Activated T-cell treated with anti-CD3 and anti-CD28 coated beads, Interleukin-2, amount 50 U/mL, for 48 hours (primary cell): ENCODE measurements around the gene CENPL.
"Not testable (repeated sequence)": the region's sequence is repeated elsewhere in the genome, so short reads cannot be mapped to it uniquely, and the experiment has no call there.

Experiments
- DNase-seq, 2 experiments: peaks; one replicate each; pipeline ENCODE4 v3.0.0-alpha.2; 2020

The CENPL gene

DNA sequence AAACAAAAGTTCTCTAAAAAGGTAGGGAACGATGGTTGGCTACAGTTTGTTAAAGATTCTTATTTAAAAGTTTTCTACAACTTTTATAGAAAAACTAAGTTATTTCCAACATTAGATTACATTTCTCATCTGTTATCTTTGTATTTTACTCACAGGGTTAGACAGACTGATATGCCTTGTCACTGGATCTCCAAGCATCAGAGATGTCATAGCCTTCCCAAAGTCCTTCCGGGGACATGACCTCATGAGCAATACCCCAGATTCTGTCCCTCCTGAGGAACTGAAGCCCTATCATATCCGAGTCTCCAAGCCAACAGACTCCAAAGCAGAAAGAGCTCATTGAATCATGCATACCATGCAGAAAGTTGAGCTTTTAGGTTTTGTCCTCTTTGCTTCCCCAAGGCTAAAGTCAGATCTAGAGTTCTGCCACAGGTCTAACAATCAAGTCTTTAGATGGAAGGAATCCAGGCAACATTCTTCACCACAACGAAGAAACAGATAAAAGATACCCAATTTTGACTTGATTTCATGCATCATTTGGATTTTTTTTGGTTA lies 32.8 kb upstream of the CENPL start:
- no peak for DNase-seq

DNA sequence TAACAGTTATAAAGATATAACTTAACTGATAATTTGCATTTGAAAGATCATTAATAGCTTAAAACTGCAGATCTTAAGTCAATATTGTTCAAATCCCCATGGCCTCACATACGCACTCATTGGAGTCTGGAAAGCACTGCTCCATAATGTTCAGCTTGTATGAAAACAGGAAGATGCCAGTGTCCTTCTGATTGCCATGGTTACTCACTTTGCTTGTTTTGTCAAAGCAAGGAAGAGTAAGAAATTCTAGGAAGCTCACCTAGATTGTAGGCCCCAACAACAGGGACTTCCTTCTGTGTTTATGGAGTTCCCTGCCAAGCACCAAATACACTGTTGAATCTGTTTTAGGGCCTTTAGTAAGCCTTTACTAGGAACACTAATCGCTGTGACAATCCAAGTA lies 32.2 kb upstream of the CENPL start:
- no peak for DNase-seq

GRCh38 chr1:173856014-173856413 lies 31.3 kb upstream of the CENPL start:
- DNase-seq, result no peak

DNA sequence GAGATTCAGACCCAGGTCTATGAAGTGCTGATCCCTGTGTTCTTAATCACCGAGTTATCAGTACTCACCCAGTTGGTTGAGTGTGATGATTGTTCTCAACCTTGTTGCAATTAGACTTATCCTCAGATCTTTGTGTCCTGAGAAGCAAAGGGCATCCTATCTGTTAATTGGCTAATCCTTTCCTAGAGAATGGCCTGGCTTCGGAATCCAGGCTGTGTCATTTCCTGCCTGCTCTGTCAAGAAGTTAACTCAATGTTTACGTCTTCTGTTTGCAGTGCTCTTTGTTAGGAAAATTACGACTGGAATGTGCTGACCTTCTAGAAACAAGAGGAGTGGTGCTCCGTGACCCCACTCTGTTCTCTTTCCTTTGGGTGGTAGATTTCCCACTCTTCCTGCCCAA lies 28.4 kb upstream of the CENPL start:
- no peak for DNase-seq

- no peak for DNase-seq
These were observed 27.4 kb upstream of the CENPL start for GRCh38 chr1:173852105-173852504.

DNA sequence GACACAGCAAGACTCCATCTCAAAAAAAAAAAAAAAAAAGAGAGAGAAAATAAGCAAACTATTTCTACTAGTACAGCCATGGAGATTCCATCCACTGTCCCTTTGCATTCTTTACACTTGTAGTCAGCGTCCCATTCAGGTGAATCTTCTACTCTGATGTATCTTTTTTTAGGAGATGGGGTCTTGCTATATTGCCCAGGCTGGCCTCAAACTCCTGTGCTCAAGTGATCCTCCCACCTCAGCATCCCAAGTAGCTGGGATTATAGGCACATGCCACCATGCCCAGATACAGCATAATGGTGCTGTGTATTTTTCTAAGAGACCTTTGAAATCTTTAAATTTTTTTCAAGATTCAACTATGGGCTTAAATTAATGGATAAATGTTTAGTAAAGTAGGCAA lies 8.1 kb upstream of the CENPL start:
- DNase-seq, result no peak

DNA sequence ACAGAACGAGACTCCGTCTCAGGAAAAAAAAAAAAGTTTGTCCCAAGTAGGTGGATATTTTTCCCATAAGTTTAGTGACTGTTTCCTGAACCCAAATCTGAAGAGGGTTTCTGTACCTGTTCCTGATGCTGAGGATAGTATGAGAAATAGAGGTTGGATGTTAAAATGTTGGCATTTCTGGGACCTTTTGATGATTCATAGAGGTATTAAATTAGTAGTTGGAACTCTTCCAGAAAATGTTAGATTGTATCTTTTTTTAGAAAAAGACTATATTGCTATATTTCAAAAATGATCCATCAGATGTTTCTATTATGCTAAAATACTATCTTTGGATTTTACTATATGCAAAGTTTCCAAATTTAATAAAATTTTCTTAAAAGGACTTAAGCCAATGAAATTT lies 2.9 kb upstream of the CENPL start:
- DNase-seq, result no peak

DNA sequence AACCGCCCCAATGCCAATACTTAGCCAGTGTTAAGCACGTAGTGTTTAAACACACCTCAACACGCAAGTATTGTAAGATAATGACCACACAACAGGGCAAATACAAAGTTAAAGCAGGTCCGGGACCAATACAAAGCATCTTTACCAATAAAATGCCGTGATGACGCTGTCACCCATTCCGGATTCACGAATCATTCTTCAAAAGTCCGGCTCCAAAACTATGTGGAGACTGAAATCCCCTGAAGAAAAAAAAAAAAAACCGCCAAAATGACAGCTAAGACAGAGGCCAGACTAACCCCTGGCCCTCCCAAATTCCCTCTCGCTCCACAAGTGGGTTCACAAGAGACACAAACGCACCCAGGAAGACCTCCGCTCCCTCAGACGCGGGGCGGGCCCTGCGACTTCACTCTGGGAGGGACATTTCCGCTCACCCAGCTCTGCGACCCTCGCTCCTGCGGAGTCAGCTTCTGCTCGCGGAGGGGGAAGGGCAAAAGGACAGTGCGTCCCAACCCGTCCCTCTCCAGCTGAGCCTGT lies 835 bp downstream of the CENPL start:
- no peak for DNase-seq

GRCh38 chr1:173821680-173822079 lies 3.0 kb downstream of the CENPL start:
- DNase-seq, result no peak

DNA sequence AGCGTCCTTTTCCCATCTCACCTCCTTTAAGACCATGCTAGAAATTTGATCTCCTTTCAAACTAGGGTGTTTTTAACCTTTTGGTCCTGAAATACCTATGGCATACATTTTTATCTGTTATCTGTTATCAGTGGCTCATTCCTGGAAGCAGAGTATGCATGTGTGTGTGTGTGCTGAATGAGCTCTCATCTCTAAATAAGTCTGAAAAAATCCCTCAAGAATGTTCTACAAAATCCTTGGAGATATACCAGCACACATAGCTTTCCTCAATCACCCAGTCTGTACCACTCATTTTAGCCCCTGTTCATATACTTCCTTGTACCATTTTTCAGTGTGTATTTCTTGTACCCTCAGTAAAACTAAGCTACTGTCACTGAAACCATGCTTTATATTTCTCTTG lies 6.2 kb downstream of the CENPL start:
- DNase-seq, result no peak

- not testable (repeated sequence) for DNase-seq
These were observed 11.0 kb downstream of the CENPL start for GRCh38 chr1:173813654-173814053.

- no peak for DNase-seq
These were observed 21.7 kb downstream of the CENPL start for GRCh38 chr1:173802961-173803360.

GRCh38 chr1:173799995-173800394 lies 24.7 kb downstream of the CENPL start:
- DNase-seq, result not testable (repeated sequence)

DNA sequence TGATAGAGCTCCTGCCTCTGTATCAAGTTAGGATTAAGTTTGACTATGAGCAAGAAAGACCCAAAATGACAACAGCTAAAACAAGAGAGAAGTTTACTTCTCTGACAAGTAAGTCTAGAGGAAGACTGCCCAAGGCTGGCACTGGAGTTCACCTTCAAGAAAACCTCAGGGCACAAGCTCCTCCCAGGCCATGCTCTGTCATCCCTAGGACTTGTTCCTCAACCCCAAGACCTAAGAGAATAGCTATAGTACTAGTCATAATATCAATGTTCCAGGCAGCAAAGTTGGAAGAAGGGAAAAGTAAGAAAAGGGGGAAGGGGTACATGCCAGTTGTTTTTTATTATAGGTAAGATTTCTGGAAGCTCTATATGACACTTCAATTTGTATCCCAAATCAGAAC lies 26.6 kb downstream of the CENPL start:
- no peak for DNase-seq

DNA sequence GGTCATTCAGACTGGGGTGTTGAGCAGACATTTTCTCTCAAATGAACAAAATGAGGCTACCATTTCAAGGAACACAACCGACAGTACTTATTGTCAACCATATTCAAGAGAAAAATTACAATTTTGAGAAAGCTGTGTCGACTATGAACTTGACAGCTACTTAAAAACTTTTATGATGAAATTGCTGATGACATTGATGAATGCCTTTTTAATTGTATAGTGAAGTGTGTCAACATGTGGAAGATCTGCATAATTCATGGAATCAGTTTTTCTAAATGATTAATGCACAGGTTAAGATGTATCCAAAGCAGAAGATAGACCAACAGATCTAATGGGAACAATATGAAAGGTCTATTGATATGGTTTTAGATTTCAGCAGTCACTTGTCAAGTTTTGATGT lies 34.8 kb downstream of the CENPL start:
- no peak for DNase-seq

- DNase-seq, result no peak
These were observed 39.7 kb downstream of the CENPL start for GRCh38 chr1:173784997-173785396.

DNA sequence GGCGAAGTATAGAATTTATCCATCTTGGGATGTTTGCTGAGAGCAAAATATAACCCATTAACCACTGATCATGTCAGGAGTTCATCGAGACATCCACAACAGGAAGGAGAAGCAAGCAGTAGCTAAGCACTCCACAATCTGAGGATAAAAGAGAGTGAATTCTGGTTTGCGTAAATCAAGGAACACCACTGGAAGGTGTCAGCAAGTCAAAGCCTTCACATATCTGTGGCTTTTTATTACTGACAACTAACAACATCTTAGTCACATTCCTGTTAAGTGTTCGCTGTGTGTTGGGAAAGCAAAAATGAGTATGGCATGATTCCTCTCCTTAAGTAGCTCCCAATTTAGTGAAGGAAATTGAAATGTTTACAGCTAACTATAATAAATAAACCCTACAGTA lies 44.7 kb downstream of the CENPL start:
- DNase-seq, result no peak

DNA sequence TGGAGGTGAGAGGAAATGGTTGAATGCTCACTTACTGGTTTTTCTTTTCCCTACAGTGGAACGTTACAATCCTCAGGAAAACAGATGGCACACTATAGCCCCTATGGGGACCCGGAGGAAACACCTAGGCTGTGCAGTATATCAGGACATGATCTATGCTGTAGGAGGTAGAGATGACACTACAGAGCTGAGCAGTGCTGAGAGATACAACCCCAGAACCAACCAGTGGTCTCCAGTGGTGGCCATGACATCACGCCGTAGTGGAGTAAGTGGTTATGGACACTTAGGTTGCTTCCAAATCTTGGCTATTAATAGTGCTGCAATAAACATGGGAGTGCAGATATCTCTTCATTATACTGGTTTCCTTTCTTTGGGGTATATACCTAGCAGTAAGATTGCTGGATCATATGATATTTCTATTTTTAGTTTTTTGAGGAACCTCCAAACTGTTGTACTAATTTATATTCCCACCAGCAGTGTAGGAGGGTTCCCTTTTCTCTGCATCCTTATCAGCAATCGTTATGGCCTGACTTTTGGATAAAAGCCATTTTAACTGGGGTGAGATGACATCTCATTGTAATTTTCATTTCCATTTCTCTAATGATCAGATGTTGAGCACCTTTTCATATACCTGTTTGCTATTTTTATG lies 49.0 kb downstream of the CENPL start:
- no peak for DNase-seq

GRCh38 chr1:173771560-173771959 lies 53.1 kb downstream of the CENPL start:
- DNase-seq, result no peak

GRCh38 chr1:173770330-173770729 lies 54.4 kb downstream of the CENPL start:
- peak; percentile 28 to 33 for DNase-seq

GRCh38 chr1:173768827-173769226 lies 55.9 kb downstream of the CENPL start:
- no peak for DNase-seq

- DNase-seq, result no peak
These were observed 56.5 kb downstream of the CENPL start for GRCh38 chr1:173768206-173768605.

DNA sequence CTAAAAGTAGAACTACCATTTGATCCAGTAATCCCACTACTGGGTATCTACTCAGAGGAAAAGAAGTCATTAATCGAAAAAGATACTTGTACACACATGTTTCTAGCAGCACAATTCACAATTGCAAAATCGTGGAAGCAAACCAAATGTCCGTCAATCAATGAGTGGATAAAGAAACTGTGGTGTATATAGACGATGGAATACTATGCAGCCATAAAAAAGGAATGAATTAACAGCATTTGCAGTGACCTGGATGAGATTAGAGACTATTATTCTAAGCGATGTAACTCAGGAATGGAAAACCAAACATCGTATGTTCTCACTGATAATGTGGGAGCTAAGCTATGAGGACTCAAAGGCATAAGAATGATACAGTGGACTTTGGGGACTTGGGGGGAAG lies 60.4 kb downstream of the CENPL start:
- not testable (repeated sequence) for DNase-seq

GRCh38 chr1:173758980-173759379 lies 65.7 kb downstream of the CENPL start:
- no peak for DNase-seq

GRCh38 chr1:173758110-173758509 lies 66.6 kb downstream of the CENPL start:
- DNase-seq, result no peak
